Measurements from ENCODE around the gene CAPN12. TPM values are rescaled to one million over a fixed set of nuclear protein-coding genes. Genes with fewer than 3 reads are reported as not detected.

CAPN12 gene
- total RNA-seq, 1 donor from 2014 or later, result 7.3 TPM

- no peak for TF ChIP-seq CTCF (conservative IDR thresholded peaks at IDR 0.05; ENCODE audit: low read depth, low read length)
- DNase-seq (ENCODE audit: low read depth), result no peak
- no peak overlapping the region for H3K4me3 ChIP-seq (ENCODE audit: low read depth, low read length)
Observed at GRCh38 chr19:38715555-38715954, 28.7 kb downstream of the CAPN12 start.

- DNase-seq (ENCODE audit: low read depth), result no peak
- H3K4me3 ChIP-seq (ENCODE audit: low read depth, low read length), result no peak overlapping the region
- TF ChIP-seq CTCF (conservative IDR thresholded peaks at IDR 0.05; ENCODE audit: low read depth, low read length), result no peak
Observed at GRCh38 chr19:38714354-38714778, 29.9 kb downstream of the CAPN12 start.

- TF ChIP-seq CTCF (conservative IDR thresholded peaks at IDR 0.05; ENCODE audit: low read depth, low read length), result no peak
- H3K4me3 ChIP-seq (ENCODE audit: low read depth, low read length), result no peak overlapping the region
- DNase-seq (ENCODE audit: low read depth), result no peak
Observed at GRCh38 chr19:38713865-38714264, 30.4 kb downstream of the CAPN12 start.

- no peak for TF ChIP-seq CTCF (conservative IDR thresholded peaks at IDR 0.05; ENCODE audit: low read depth, low read length)
- H3K4me3 ChIP-seq (ENCODE audit: low read depth, low read length), result no peak overlapping the region
Observed at GRCh38 chr19:38713227-38713649, 31.0 kb downstream of the CAPN12 start.

GRCh38 chr19:38712161-38712748 is 32.0 kb downstream of the CAPN12 start:
- H3K4me3 ChIP-seq (ENCODE audit: low read depth, low read length), result no peak overlapping the region
- no peak for DNase-seq (ENCODE audit: low read depth)
- no peak for TF ChIP-seq CTCF (conservative IDR thresholded peaks at IDR 0.05; ENCODE audit: low read depth, low read length)

More at GRCh38 chr19:38713227-38713649, 31.0 kb downstream of the CAPN12 start:
- no peak for DNase-seq (ENCODE audit: low read depth)

- TF ChIP-seq CTCF (conservative IDR thresholded peaks at IDR 0.05; ENCODE audit: low read depth, low read length), result peak; percentile 22
- no peak overlapping the region for H3K4me3 ChIP-seq (ENCODE audit: low read depth, low read length)
- peak; percentile 41 for DNase-seq (ENCODE audit: low read depth)
Observed at GRCh38 chr19:38711726-38712153, 32.5 kb downstream of the CAPN12 start.

All from epithelial cell of proximal tubule (primary cell).